ENCODE results near the gene POLRMT. TPM values are rescaled to one million over a fixed set of nuclear protein-coding genes. Genes with fewer than 3 reads are reported as not detected.

The POLRMT gene
- total RNA-seq, 1 donor from 2014 or later: 53.6 TPM

GRCh38 chr19:664913-665443, 31.6 kb upstream of the POLRMT start:
- Mint-ChIP-seq H3K27me3 (ENCODE audit: unreplicated experiment) (peaks cover 20% of the 10 kb centered on the region), H3K4me1 (ENCODE audit: unreplicated experiment) (peaks cover 8% of the 10 kb centered on the region), H3K9me3 (ENCODE audit: unreplicated experiment) (no peaks in the 10 kb centered on the region), H3K36me3 (ENCODE audit: low read depth, unreplicated experiment) (peaks cover 8% of the 10 kb centered on the region), H3K27ac (ENCODE audit: unreplicated experiment) (no peak overlapping the region), H3K4me3 (ENCODE audit: unreplicated experiment) (no peak overlapping the region)
- TF ChIP-seq CTCF (IDR thresholded peaks at IDR 0.05; ENCODE audit: unreplicated experiment): peak; percentile 91
- DNase-seq (ENCODE audit: low spot score): peak; percentile 96

- no peak for DNase-seq (ENCODE audit: low spot score)
- no peak overlapping the region for H3K27ac Mint-ChIP-seq (ENCODE audit: unreplicated experiment)
- peaks cover 8% of the 10 kb centered on the region for H3K4me1 Mint-ChIP-seq (ENCODE audit: unreplicated experiment)
- H3K36me3 Mint-ChIP-seq (ENCODE audit: low read depth, unreplicated experiment): peaks cover 4% of the 10 kb centered on the region
- peaks cover 20% of the 10 kb centered on the region for H3K27me3 Mint-ChIP-seq (ENCODE audit: unreplicated experiment)
- H3K9me3 Mint-ChIP-seq (ENCODE audit: unreplicated experiment): no peaks in the 10 kb centered on the region
- TF ChIP-seq CTCF (IDR thresholded peaks at IDR 0.05; ENCODE audit: unreplicated experiment): no peak
- H3K4me3 Mint-ChIP-seq (ENCODE audit: unreplicated experiment): peak overlapping the region; percentile 91
Observed at GRCh38 chr19:663682-664117, 30.4 kb upstream of the POLRMT start.

GRCh38 chr19:662962-663681, 29.8 kb upstream of the POLRMT start, which contains the start of gene RNF126:
Gene RNF126, minus strand, starts transcription at chr19:663214. Its CDS starts 93 bp downstream, at chr19:663121.
- H3K4me3 Mint-ChIP-seq (ENCODE audit: unreplicated experiment): peak within 1 kb of the TSS; percentile 91
- peaks cover 20% of the 10 kb centered on the region for H3K27me3 Mint-ChIP-seq (ENCODE audit: unreplicated experiment)

GRCh38 chr19:662207-662961, 29.0 kb upstream of the POLRMT start:
- no peak for TF ChIP-seq CTCF (IDR thresholded peaks at IDR 0.05; ENCODE audit: unreplicated experiment)
- Mint-ChIP-seq H3K4me1 (ENCODE audit: unreplicated experiment) (peaks cover 8% of the 10 kb centered on the region), H3K27me3 (ENCODE audit: unreplicated experiment) (peaks cover 18% of the 10 kb centered on the region), H3K9me3 (ENCODE audit: unreplicated experiment) (no peaks in the 10 kb centered on the region), H3K4me3 (ENCODE audit: unreplicated experiment) (peak overlapping the region; percentile 88), H3K27ac (ENCODE audit: unreplicated experiment) (no peak overlapping the region), H3K36me3 (ENCODE audit: low read depth, unreplicated experiment) (peaks cover 4% of the 10 kb centered on the region)
- DNase-seq (ENCODE audit: low spot score): peak; percentile 36

More at GRCh38 chr19:662962-663681, 29.8 kb upstream of the POLRMT start, which contains the start of gene RNF126:
- no peak for TF ChIP-seq CTCF (IDR thresholded peaks at IDR 0.05; ENCODE audit: unreplicated experiment)
- DNase-seq (ENCODE audit: low spot score): peak; percentile 91
- H3K36me3 Mint-ChIP-seq (ENCODE audit: low read depth, unreplicated experiment): peaks cover 4% of the 10 kb centered on the region
- no peaks in the 10 kb centered on the region for H3K9me3 Mint-ChIP-seq (ENCODE audit: unreplicated experiment)
- H3K27ac Mint-ChIP-seq (ENCODE audit: unreplicated experiment): no peak within 1 kb of the TSS
- H3K4me1 Mint-ChIP-seq (ENCODE audit: unreplicated experiment): peaks cover 8% of the 10 kb centered on the region
